GM21515 (cell line): ENCODE measurements around the gene LGALS12.

Experiments
- ATAC-seq: cut with Tn5 transposase; IDR thresholded peaks from one replicate; pipeline ENCODE4 v1.9.1; 2021; ENCODE audit not compliant: unreplicated experiment

The LGALS12 gene

GRCh38 chr11:63505857-63506528 lies at the start of gene LGALS12:
Gene LGALS12, plus strand, starts transcription at chr11:63506084. Its CDS starts 375 bp downstream, at chr11:63506459.
- ATAC-seq, result no peak

DNA sequence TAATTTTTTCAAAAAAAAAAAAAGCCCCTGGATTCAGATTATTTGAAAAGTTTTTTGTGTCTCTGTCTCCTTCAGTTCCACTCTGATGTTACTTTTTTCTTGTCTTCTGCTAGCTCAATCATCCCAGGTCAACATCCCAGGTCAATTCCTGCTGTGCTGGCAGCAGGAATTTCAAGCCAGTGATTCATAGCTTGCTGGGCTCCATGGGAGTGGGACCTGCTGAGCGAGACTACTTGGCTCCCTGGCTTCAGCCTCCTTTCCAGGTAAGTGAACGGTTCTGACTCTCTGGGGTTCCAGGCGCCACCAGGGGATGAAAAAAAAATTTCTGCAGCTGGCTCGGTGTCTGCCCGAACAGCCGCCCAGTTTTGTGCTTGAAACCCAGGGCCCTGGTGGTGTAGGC lies 46.3 kb upstream of the LGALS12 start:
- ATAC-seq, result no peak

DNA sequence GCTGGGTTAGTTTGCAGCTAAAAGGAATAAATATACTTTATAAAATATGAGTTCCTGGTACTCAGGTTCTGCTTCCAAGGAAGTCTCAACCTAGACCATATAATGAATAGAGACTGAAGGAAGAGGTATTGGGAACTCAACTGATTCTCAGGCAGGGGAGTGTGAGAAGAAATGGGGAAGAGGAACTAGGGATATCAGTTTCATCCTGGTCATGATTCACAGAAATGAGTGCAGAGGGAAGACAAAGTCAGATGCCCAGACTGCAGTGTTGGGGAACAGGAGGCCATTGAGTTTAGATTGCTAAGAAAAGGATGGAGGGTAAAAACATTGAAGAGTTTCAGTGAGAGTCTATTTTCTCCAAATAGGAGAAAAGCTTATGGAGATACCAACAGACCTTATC lies 43.7 kb upstream of the LGALS12 start:
- ATAC-seq, result no peak

GRCh38 chr11:63470311-63470710 lies 35.6 kb upstream of the LGALS12 start:
- ATAC-seq, result no peak

DNA sequence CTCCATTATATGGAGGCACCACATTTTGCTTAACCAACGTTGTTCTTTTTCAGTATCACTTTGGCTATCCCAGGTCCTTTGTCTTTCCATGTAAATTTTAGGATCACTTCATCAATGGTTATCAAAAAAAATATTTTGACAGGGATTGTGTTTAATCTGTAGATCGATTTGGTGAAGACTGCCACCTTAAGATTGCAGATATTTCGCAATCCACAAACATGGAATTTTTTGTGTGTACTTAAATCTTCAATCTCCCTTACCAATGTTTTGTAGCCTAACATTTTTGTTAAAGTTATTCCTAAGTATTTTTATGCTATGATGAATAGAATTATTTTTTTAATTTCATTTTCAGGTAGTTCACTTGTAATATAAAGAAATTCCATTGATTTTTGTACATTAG lies 33.5 kb upstream of the LGALS12 start:
- no peak for ATAC-seq

DNA sequence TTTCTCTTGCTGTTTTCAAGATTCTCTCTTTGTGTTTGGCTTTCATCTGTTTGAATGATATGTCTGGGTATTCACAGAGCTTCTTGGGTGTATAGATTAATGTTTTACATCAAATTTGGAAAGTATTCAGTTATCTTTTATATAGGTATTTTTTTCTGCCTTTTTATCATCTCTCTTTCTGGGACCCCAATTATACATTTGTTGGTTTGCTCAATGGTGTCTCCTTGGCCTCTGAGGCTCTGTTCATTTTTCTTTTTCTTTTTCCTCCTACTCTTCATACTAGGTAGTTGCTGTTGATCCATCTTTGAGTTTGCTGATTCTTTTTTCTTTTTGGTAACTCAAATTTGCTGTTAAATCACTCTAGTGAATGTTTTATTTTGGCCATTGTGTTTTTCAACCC lies 29.3 kb upstream of the LGALS12 start:
- ATAC-seq, result no peak

- ATAC-seq, result no peak
These were observed 27.0 kb upstream of the LGALS12 start for GRCh38 chr11:63478896-63479295.

- no peak for ATAC-seq
These were observed 25.8 kb upstream of the LGALS12 start for GRCh38 chr11:63480039-63480438.

GRCh38 chr11:63485777-63486176 lies 20.1 kb upstream of the LGALS12 start:
- ATAC-seq, result no peak

DNA sequence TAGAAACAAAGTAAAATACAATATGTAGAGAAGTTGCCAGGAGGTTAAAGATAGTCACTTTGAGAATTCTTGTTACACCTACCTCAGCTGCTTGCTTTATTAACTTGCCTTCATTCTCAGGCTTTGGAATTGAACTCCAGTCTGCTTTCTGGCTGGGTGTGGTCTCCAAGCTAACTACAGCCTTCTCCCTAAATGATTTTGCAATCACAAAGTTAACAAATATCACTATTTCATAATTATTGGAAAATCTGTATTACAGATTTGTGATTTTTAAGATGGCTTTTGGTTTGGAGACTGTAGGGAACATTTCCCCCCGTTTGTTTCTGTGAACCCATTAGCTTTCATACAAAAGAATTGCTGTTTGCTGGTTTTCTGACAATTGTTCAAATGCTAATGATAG lies 17.1 kb upstream of the LGALS12 start:
- ATAC-seq, result no peak

- ATAC-seq, result no peak
These were observed 16.0 kb upstream of the LGALS12 start for GRCh38 chr11:63489879-63490278.

- no peak for ATAC-seq
These were observed 15.2 kb upstream of the LGALS12 start, which contains the start of gene PLAAT5 for GRCh38 chr11:63490551-63491239. Gene PLAAT5, minus strand, starts transcription at chr11:63491167. Its CDS starts 133 bp downstream, at chr11:63491034.

- ATAC-seq, result no peak
These were observed 14.7 kb upstream of the LGALS12 start for GRCh38 chr11:63491240-63491587.

- ATAC-seq, result no peak
These were observed 14.1 kb upstream of the LGALS12 start for GRCh38 chr11:63491636-63492372.

GRCh38 chr11:63492441-63492840 lies 13.4 kb upstream of the LGALS12 start:
- no peak for ATAC-seq

GRCh38 chr11:63493127-63493526 lies 12.8 kb upstream of the LGALS12 start:
- no peak for ATAC-seq

GRCh38 chr11:63494975-63495374 lies 10.9 kb upstream of the LGALS12 start:
- ATAC-seq, result no peak

DNA sequence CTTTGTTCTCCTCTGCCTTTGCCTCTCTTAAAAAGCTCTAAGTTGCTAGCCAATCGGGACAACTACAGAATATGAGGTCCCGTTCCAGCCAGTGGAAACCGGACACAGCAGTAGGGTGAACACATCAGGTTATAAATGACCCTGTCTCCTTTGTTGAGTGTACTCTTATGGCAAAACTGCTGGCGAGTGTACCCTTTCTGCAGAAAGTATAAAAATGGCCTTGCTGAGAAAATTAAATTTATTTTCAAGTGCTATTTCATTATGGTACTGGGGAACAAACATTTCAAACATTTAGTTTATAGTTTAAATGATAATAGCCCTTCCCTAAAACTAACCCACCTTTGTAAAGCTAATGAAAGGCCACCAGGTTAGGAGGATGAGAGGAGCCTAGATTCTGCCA lies 6.0 kb upstream of the LGALS12 start:
- no peak for ATAC-seq

GRCh38 chr11:63501236-63501635 lies 4.6 kb upstream of the LGALS12 start:
- no peak for ATAC-seq

GRCh38 chr11:63502252-63502820 lies 3.5 kb upstream of the LGALS12 start:
- ATAC-seq, result no peak

DNA sequence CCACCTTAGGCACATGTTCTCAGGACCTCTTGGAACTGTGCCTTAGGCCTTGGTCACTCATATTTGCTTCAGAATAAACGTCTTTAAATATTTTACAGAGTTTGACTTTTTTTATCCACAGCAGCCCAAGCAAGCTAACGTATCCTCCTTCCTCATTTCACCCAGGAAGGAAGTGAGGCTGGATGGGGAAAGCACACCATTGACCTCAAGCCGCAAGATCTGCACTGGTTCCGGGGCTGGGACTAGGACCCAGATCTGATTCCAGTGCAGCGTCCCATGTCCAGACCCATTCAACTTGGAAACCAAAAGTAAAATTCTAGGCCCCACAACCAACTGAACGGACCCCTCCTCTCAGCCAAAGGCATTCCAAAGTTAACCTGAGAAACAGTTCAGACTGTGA lies 2.4 kb upstream of the LGALS12 start:
- no peak for ATAC-seq

DNA sequence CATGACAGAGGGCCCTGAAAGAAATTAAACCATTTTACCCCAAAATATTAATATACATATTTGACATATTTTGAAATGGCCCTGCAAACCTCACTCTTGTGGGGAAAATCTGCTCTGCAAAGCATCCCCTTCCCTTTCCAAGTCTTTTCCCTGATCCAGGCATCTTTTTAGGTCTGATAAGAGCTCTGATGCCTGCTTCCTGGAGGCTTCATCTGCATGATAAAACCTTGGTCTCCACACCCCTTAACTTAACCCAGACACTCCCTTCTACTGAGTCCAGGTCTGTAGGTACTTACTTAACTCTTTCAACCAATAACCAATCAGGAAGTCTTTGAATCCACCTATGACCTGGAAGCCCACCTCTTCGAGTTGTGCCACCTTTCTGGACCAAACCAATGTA lies 1.8 kb upstream of the LGALS12 start:
- no peak for ATAC-seq
